GM19193 (cell line): ENCODE measurements around the gene SPDYE9.
"Not testable (repeated sequence)": the region's sequence is repeated elsewhere in the genome, so short reads cannot be mapped to it uniquely, and the experiment has no call there.

ENCODE experiments used
- POLR2A ChIP-seq: IDR thresholded peaks from 4 replicates; pipeline ENCODE4 v1.6.1; 2011; ENCODE audit not compliant: insufficient read depth, insufficient read length; ENCODE audit errors: extremely low read depth

Gene SPDYE9, protein sequence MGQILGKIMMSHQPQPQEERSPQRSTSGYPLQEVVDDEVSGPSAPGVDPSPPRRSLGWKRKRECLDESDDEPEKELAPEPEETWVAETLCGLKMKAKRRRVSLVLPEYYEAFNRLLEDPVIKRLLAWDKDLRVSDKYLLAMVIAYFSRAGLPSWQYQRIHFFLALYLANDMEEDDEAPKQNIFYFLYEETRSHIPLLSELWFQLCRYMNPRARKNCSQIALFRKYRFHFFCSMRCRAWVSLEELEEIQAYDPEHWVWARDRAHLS

GRCh38 chr7:73085938-73086337 lies at the start of gene SPDYE9:
SPDYE9 (minus strand) TSS chr7:73086038; CDS start chr7:73084238, 1,800 bp downstream.
- not testable (repeated sequence) for TF ChIP-seq POLR2A

GRCh38 chr7:73057811-73058210 lies 28.0 kb downstream of the SPDYE9 start, which contains the start of gene SPDYE11:
SPDYE11 (minus strand) TSS chr7:73057911; CDS start chr7:73056111, 1,800 bp downstream.
- TF ChIP-seq POLR2A = not testable (repeated sequence)

DNA sequence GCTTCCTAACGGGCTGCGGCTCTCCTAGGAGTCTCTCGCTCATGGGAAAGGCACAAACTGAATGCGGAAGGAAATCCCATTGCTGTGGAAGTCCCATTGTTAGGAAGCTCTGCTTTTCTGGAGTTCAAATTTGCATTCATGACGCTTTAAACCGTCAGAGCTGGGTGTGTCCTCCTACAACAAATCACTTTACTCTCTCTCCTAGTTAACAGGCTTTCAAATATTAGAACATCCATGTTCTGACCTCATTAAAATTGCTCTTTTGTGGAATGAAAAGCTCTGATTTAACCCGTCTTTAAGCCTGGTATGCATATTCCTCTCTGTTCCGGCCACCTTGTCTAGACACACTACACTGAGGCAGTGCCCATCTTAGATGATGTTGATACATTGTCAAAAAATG lies 56.2 kb downstream of the SPDYE9 start, which contains the start of gene SPDYE8:
SPDYE8 (minus strand) TSS at position 101 of the 400 bp plus-strand sequence. CDS start 1,800 bp downstream, outside the sequence.
- TF ChIP-seq POLR2A = not testable (repeated sequence)
